ENCODE data around the gene ADORA2A. TPM values are rescaled to one million over a fixed set of nuclear protein-coding genes. Genes with fewer than 3 reads are reported as not detected.

The ADORA2A gene
- total and polyA plus RNA-seq, 2 of the 8 experiments (the other 6 are each of a cell fraction or from before 2014, with no cell fraction given) = 7.1 to 20.3 TPM

DNA sequence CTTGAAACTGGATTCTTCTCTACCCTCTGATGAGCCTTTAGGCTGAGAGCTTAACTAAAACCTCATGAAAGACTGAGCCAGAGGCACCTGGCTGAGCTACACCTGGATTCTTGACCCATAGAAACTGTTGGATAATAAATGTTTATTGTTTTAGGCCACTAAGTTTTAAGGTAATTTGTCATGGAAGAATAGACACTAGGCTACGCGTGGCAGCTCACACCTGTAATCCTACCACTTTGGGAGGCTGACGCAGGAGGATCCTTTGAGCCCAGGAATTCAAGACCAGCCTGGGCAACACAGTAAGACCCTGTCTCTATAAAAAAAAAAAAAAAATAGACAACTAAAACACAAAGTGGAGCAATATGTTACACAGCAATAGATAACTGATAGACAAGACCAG lies 38.6 kb downstream of the ADORA2A start (continued):
- TF ChIP-seq RNF2 (IDR thresholded peaks at IDR 0.05; ENCODE audit: borderline replicate concordance, low read depth, low read length, missing control alignments, poor library complexity, severe bottlenecking) = no peak
- TF ChIP-seq, protein P1, sequence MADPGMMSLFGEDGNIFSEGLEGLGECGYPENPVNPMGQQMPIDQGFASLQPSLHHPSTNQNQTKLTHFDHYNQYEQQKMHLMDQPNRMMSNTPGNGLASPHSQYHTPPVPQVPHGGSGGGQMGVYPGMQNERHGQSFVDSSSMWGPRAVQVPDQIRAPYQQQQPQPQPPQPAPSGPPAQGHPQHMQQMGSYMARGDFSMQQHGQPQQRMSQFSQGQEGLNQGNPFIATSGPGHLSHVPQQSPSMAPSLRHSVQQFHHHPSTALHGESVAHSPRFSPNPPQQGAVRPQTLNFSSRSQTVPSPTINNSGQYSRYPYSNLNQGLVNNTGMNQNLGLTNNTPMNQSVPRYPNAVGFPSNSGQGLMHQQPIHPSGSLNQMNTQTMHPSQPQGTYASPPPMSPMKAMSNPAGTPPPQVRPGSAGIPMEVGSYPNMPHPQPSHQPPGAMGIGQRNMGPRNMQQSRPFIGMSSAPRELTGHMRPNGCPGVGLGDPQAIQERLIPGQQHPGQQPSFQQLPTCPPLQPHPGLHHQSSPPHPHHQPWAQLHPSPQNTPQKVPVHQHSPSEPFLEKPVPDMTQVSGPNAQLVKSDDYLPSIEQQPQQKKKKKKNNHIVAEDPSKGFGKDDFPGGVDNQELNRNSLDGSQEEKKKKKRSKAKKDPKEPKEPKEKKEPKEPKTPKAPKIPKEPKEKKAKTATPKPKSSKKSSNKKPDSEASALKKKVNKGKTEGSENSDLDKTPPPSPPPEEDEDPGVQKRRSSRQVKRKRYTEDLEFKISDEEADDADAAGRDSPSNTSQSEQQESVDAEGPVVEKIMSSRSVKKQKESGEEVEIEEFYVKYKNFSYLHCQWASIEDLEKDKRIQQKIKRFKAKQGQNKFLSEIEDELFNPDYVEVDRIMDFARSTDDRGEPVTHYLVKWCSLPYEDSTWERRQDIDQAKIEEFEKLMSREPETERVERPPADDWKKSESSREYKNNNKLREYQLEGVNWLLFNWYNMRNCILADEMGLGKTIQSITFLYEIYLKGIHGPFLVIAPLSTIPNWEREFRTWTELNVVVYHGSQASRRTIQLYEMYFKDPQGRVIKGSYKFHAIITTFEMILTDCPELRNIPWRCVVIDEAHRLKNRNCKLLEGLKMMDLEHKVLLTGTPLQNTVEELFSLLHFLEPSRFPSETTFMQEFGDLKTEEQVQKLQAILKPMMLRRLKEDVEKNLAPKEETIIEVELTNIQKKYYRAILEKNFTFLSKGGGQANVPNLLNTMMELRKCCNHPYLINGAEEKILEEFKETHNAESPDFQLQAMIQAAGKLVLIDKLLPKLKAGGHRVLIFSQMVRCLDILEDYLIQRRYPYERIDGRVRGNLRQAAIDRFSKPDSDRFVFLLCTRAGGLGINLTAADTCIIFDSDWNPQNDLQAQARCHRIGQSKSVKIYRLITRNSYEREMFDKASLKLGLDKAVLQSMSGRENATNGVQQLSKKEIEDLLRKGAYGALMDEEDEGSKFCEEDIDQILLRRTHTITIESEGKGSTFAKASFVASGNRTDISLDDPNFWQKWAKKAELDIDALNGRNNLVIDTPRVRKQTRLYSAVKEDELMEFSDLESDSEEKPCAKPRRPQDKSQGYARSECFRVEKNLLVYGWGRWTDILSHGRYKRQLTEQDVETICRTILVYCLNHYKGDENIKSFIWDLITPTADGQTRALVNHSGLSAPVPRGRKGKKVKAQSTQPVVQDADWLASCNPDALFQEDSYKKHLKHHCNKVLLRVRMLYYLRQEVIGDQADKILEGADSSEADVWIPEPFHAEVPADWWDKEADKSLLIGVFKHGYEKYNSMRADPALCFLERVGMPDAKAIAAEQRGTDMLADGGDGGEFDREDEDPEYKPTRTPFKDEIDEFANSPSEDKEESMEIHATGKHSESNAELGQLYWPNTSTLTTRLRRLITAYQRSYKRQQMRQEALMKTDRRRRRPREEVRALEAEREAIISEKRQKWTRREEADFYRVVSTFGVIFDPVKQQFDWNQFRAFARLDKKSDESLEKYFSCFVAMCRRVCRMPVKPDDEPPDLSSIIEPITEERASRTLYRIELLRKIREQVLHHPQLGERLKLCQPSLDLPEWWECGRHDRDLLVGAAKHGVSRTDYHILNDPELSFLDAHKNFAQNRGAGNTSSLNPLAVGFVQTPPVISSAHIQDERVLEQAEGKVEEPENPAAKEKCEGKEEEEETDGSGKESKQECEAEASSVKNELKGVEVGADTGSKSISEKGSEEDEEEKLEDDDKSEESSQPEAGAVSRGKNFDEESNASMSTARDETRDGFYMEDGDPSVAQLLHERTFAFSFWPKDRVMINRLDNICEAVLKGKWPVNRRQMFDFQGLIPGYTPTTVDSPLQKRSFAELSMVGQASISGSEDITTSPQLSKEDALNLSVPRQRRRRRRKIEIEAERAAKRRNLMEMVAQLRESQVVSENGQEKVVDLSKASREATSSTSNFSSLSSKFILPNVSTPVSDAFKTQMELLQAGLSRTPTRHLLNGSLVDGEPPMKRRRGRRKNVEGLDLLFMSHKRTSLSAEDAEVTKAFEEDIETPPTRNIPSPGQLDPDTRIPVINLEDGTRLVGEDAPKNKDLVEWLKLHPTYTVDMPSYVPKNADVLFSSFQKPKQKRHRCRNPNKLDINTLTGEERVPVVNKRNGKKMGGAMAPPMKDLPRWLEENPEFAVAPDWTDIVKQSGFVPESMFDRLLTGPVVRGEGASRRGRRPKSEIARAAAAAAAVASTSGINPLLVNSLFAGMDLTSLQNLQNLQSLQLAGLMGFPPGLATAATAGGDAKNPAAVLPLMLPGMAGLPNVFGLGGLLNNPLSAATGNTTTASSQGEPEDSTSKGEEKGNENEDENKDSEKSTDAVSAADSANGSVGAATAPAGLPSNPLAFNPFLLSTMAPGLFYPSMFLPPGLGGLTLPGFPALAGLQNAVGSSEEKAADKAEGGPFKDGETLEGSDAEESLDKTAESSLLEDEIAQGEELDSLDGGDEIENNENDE (IDR thresholded peaks at IDR 0.05; ENCODE audit: insufficient replicate concordance, low read length) = no peak
- no peak for TF ChIP-seq SIRT6 (IDR thresholded peaks at IDR 0.05; ENCODE audit: low read length)
- no peak for TF ChIP-seq CHD2 (IDR thresholded peaks at IDR 0.05; ENCODE audit: low read length)
